NCI-H526 treated with DMSO at 0.1 percent for 48 hours (cell line): ENCODE measurements around the gene MAPK4.

Source experiments
- DNase-seq: peaks from one replicate; lab custom pipeline; 2025; lab: John Stamatoyannopoulos, UW

The MAPK4 gene

DNA sequence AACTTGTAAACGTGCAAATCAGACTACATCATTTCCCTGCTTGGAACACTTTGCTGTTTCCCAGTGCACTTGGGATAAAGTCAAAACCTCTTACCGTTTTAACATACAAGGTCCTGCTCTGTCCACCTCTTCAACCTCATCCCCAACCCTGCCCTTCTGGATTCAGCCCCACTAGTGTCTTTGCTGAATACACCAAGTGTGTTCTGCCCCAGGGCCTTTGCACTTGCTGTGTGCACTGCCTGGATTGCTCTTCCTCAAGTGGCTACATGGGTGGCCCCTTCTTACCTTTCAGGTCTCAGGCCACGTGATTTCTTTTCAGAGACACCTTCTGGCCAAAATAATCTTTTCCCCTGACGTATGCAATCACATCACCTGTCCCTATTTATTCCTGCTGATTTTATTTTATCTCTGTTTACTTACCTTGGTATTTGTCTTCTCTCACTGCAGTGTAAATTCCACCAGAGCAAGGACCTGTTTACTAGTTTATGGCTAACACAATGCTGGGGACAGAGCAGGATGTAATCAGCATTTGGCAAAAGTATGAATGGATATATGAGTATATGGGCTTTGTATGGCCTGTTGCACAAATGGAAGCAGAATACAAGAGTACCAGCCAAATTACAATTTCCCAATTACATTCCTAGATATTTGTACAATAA is 63.9 kb downstream of the MAPK4 start:
- no peak for DNase-seq

DNA sequence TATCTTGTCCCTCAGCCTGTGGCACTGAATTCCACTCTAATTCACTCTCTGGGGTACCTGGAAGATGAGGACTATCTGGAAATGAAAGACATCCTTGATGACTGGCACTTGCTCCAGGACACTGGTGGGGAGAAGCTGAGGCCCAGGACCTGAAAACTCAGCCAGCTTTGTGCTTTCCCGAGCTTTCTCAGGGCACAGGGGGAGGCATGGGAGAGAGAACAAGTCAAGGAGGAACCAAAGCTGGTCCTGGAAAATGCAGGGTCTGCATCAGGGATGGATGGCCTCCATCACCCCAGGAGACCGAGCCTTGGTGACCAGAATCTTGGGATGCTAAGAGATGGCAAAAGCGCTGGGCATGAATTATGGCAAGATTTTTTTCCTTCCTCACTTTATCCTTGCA is 65.1 kb downstream of the MAPK4 start:
- no peak for DNase-seq

DNA sequence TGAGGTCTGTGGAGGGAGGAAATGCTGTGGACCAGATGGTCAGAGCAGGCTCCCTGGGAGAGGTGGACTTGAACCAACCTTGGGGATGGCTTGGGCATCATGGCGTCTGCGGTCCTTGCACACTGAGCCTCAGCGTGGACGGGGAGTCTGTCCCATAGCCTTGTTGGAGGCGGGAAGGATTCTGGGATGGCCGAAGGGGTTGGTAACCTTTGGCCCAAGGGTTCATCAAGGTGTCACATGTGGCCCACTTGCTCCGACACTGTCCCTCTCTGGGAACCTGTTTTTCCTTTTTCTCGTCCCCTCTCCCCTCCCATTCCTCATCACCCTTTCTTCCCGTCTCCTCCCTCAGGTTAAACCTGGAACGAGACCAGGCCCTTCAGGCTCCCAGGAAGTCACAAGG is 66.4 kb downstream of the MAPK4 start:
- DNase-seq, result no peak

DNA sequence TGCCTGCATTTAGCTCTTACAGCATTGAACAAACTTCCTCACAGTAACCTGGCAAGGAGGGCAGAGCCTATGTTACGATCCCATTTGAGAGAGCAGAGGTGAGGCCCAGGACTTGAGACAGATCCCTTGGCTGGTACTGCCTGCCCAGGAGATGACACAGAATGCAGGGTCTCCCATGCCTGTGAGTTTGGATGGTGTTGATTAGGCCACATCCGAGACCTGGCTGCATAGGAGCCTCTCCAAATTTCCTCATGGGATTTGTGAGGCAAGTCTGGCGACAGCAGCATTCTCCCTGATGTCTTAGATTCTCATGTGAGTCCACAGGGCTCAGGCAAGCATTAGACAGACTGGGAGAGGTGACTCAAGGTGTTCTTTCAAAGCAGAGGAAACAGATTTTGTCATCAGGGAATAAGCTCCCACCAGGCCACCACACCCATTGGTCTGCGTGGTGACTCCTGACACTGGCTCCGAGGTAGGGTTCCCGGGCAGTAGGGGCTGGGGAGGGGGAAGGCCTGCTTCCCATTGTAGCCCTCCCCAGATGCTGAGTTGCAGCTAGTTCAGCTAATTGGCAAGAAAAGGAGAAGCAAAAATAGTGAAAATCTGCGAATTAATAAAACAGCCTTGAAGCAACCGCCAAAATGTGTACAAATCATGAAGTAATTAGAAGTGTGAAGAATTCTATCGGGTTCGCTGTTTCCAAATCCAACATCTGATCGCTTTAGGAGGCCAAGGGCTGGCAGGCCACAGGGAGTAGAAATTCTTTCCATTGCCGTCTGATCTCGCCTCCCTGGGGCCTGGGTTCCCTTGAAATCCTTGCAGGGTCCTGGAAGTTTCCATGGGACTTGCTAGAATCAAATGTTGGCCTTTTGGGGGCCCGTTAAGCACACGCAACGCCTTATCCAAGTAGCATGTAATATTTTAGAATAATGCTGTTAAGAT is 68.0 kb downstream of the MAPK4 start:
- no peak for DNase-seq

DNA sequence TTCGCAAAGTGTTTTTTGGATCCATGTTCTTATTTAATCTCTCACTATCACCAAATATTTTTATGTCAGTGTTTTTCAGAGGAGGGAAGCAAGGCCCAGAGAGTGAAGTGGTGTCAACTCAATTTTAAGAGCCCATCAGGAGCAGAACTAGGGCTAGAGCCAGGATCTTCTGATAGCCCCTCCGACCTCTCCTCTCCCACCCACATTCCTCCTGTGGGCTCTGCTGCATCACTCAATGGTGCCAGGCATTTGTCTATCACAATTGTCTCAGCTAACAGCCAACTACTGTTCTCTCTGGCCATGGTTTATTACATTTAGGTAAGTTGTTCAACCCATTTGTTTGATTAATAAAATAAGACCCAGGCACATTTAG is 68.6 kb downstream of the MAPK4 start:
- no peak for DNase-seq

DNA sequence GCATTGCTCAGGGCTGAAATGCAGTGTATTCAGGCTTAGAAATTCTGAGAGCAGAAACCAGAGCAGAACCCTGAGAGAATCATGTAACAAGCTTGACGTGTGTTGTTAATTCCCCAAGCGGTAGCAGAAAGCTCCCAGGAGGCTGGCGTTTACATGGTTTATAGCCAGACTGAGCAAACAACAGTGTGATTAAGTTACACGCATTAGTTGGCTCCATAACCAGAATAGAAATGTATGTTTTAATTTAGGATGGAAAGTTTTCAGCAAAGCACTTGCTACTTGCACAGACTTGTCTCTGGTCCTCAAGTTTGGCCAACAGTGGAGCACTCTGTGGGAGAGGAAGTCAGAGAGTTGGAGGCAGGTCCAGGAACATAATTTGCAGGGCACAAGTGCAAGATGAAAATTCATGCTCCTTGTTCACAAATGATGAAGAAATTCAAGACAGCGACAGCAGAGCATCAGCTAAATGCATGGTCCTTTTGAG is 69.3 kb downstream of the MAPK4 start:
- DNase-seq, result peak; percentile 90

DNA sequence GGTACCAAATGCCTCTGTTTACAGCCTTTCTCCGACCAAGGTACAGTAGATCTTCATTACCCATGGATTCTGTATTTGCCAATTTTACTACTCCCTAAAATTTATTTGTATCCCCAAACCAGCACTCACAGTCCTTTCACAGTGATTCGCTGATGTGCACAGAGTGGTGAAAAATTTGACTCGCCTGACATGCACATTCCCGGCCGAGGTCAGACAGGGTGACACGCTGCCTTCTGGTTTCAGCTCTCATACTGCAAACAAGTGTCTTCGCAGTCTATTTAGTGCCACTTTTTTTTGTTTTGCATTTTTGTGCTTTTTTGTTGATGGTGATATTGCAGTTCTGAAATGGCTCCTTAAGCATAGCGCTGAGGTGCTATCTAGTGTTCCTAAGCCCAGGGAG is 71.0 kb downstream of the MAPK4 start:
- DNase-seq, result no peak

DNA sequence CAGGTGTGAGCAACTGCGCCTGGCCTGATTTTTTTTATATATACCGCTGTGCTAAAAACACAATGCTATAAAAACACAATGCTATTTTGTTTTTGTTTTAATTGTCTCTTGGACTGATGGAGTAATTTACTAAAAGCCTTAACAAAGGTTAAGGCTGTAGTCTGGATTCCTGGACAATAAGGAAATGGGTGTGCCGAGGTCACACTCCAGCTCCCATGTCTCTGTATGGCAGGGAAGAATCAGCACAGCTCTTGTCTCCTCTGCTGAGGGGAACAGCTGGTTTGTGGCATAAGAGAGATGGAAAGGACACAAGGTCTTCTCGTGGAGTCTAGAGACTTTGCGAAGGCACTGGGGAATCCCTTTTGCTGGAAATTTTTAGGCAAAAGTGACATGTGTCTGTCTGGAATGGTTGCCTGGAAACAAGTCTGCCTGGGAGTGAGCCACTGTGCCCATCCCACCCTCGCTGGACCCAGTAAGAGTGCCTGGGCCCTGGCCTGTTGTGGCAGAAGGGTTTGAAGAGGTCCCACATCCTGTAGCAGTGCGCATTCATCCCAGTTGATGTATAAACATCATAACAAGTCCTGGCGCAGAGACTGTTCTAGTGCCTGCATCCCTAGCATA is 73.1 kb downstream of the MAPK4 start:
- no peak for DNase-seq

DNA sequence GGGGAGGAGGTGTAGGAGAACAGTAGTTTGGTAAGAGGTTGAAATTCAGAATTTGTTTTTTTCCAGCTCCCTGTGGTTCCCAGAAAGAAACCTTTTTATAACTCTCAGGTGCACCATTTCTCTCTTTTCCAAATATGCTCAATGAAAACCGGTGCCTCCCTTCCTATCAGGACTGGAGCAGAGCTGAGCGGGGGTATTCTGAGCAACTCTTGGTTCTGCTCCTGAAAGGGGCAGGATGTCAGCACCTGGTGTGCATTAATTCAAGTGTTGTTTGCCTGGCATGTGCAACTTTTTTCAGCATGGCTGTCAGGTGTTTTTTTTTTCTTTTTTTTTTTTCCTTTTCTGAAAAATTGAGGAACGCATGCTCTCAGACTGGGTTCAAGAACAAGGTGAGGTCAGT is 74.1 kb downstream of the MAPK4 start:
- DNase-seq, result no peak

DNA sequence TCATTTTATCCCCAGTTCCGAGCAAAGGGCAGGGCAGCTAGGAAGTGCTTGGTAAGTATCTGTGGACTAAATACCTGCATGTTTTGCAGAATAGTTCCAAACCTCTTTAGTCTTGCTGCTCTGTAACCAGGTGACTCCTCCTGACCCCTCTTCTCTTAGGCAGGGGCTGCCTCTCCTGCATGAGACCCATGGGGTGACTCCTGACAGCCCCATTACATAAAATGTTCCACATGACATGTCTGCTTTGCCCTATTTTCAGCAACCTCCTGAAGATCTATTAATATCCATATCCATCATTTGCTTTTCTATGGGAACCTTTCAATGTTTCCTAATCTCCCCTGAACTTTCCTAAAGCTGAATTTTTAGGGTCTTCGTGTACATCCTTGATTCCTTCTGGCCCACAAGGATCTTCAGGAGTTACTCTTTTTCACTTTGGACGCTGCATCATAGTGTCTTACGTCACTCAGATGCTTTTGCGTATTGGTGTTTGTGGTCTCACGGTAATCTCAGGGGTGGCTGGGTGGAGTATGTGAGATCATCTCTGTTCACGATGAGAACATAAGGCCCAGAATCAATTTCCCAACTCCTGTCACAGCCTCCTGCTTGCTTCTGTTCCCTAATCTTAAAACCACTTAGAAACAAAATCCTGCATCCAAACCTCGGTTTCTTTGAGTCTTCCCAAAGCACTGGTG is 76.6 kb downstream of the MAPK4 start:
- no peak for DNase-seq

DNA sequence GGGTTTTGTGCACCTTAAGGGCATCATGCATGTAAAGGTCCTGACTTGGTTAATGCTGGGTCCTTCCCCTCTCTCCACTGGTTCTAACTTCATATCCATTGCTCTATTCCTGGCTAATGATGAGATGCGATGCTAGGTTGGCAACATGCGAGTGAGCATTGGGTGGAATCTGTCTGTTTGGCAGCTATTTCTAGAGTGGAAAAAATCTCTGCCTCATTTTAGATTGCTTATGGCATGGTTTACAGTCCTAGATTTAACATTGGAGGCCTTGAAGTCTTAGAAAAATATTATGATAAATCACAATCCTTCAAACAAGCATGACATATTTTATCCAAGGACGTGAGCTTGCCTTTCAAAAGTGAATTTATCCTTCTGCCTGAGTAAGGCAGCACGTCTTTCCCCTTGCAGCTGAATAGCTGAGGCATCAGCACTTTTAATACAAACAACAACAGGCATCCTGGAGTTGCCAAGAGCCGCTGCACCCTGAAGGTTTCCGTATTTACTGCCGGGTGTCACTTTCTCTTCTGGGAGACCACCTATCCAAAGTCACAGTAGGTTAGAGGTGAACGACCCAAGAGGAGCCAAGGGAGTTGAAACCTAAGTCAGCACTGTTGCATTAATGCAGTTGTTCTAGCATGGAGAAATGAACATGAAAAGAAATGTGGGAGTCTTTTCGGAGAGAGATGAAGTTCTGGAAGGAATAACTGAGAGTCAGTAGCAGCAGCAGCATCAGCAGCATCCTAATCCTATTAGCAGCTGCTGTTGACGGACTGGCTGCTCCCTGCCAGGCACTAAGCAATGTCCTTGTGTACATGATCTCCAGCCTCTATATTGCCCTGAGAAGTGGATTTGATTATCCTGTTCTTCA is 78.4 kb downstream of the MAPK4 start:
- DNase-seq, result no peak

DNA sequence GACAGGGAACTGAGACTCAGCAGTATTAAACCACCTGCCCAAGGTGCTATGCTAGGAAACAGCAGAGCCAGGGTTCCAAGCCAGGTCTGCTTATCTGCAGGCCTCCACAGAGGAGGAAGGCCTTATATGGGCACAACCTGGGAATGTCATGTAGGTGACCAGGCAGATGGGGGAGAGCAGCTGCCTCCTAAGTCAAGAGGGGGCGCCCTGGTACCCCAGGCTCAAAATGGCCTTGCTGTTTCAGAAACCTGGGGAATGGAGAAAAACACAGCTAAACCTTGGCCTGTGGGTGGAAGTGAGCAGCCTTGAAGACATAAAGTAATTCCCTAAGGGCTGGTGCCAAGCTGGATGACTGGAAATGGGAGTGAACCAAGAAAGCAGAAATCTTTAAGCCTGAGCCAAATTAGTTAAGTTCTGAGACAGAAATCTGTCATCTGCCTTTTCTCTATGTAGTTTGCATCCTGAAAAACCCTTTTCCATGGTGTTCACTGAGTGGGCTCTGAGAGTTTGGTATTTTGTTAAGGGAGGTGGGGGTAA is 79.1 kb downstream of the MAPK4 start:
- DNase-seq, result no peak

DNA sequence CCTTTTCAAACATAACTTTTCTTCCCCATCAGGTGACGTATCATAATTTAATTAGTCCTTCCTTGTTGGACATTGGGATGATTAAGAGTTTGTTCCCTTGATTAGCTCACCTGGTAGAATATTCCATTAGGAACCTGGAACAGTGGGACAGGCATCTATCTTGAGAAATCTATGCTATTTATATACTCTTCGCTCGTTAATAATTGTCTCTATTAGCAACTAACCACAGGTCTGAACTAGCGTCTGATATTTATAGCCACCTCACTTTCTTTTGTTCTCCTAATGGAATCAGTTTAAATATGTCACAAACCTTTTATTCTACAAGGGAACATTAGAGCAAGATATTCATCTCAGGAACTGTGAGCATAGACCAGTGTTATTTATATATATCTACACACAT is 79.8 kb downstream of the MAPK4 start:
- DNase-seq, result no peak

DNA sequence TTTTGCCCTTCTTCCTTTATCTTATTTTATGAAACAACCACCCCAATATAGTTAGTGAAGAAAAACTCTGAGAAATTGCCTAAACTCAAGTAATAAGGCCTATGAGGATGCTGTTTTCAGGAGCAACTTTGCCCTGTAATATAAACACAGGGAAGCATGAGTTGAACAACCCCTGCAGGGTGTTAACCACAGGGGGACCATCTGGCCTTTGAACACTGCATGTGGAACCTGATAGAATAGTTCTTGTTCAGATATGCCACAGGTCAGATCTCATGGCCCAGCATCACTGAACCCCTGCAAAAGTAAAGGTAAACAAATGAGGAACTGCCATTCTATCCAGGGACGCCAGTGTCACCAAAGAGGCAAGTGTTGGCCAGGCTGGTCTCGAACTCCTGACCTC is 82.6 kb downstream of the MAPK4 start:
- no peak for DNase-seq

DNA sequence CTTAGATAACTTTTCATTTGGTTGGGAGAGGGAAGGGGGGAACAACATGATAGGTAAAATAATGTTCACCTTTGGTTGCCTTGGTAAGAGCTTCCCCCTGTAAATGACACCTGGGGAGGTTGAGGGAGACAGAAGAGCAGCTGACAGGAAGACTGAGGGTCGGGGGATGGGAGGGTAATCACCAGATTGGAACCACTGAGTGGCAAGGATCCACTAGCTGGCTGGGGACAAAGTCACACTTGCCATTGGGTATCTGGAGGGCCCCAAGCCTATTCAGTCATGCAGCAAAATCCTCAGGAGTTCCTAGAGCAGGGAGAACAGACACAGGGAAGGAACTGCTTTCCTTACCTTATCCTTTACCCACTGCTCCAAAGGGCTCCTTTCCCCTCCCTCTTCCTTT is 84.3 kb downstream of the MAPK4 start:
- DNase-seq, result no peak

DNA sequence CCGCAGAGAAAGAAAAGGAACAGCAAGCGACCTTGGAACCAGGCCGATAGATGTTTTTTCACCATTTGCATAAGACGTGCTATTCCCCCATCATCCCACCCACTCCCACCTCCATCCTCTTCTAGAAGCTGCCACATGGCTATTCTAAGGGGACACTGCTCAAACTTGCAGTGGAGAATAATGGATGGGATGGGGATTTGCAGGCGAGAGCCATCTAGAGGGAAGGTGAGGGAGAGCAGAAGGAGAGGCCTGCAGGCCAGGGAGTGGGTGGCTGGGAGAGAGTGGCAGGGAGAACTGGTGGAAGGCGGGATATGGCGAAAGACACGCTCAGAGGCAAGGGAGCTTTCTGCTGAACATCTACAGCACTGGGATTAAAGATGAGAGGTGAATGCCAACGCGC is 84.9 kb downstream of the MAPK4 start:
- DNase-seq, result peak; percentile 25

DNA sequence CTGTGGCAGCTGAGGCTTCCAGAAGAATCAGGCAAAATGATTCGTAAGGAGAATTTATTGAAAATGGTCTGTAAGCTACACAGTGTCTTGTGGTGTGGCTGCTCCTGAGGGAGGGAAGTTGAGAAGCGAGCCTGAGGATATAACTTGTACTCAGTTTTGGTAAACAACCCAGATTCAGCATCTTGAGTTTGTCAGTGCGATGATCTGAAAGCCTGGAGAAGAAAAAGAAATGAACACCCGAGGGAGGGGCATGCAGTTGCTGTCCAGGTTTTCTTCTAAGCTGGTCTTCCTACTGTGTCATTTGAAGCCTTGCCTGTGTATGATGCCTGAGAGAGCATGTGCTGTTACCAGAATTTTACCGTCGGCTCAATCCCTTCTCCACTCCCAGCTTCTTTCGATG is 87.3 kb downstream of the MAPK4 start:
- DNase-seq, result no peak

DNA sequence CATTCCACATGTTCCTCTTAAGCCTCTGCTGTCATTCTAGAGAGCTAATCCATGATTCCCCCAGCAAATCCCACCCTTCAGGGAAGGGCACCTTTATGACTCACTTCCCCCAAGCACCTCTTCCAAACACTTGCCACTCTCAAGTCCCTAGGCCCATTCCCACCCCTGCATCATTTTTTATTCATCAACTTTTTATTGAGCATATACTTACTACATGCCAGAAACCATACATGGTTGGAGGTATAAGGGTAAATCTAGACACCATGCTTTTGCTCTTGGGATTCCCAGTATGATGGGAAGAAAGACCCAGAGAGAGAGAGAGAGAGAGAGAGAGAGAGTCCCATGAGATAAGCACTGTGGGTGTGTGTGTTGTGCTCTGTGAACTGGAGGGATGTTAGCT is 87.9 kb downstream of the MAPK4 start:
- DNase-seq, result no peak

DNA sequence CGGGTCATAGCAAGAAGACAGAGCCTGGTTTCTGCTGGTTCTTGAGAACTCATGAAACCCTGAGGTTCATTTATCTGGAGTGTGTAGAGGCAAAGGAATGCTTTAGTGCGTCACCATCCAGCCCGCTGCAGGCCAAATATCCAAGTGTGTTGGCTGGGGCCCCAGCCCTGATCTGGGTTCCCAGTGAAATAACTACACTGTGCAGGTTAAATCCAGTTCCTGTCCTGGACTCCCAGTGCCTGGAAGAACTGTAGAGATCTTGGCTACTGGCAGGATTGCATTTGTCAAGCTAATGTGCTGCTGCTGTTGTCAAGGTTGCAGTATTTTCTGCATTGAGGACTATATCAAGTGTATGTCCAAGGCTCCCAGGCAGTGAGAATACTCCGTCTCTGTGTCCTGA is 89.9 kb downstream of the MAPK4 start:
- DNase-seq, result no peak

DNA sequence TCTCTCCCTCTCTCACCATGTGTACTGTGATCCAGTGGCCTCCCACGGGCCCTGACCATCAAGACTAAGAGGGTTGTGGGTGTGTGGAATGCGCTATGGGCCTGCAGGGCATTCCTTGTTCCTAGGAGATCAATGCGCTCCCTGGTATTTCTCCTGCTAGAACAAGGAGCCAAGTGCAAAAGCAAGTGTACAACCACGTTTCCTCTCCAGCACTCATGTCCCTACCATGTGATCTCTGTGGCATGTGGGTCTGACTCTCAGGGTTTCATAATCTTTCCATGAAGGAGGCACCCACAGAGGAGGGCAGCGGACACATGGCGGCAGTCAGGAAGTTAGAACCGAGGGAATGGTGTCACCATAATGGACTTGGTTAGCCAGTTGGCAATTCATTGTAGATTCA is 91.4 kb downstream of the MAPK4 start:
- no peak for DNase-seq

DNA sequence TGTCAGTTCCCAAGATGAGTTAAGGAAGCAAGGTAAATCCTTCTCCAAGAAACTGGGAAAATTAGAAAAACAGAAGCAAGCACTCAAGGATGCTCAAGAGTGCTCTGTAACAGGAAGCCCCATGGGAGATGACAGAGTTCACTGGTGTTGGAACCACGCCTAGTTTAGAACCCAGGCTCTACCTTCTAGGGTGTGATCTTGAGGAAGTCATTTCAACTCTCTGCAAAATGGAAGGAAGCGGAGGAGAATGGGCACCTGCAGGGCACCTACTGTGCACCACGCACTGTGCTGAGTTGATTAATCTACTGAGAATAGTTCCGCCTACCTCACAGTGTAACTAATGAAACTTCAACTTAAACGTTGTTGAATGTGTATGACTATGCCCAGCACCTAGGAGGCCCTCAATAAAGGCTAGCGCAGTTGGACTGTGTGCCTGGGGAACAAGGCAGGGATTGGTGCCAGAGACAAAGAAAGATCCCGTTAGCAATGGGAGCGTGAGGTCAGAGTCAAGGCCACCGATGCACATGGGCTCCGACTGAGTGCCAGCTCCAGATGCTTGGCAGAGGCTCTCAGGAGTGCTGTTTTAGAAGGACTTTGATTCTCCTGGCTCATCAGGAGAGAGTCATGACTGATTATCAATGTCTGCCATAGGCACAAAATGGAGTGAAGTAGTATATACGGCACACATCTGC is 93.7 kb downstream of the MAPK4 start:
- no peak for DNase-seq
